Suppressor macrophage treated with lipopolysaccharide for 4 hours (primary cell): ENCODE measurements around the gene ANKRD44.

ENCODE experiments used
- DNase-seq: peaks from one replicate; pipeline ENCODE4 v3.0.0-alpha.2; 2020

The ANKRD44 gene

GRCh38 chr2:196971574-196972279 is 338.9 kb downstream of the ANKRD44 start:
- no peak for DNase-seq

GRCh38 chr2:196970099-196970498 is 340.5 kb downstream of the ANKRD44 start:
- DNase-seq = no peak

- no peak for DNase-seq
Observed at GRCh38 chr2:196968516-196968915, 342.1 kb downstream of the ANKRD44 start.

- no peak for DNase-seq
Observed at GRCh38 chr2:196967775-196968174, 342.8 kb downstream of the ANKRD44 start.

- DNase-seq = no peak
Observed at GRCh38 chr2:196967116-196967515, 343.5 kb downstream of the ANKRD44 start.

GRCh38 chr2:196966061-196966460 is 344.5 kb downstream of the ANKRD44 start:
- no peak for DNase-seq

GRCh38 chr2:196965651-196966050 is 344.9 kb downstream of the ANKRD44 start:
- no peak for DNase-seq

GRCh38 chr2:196963961-196964360 is 346.6 kb downstream of the ANKRD44 start:
- DNase-seq = no peak

GRCh38 chr2:196963043-196963442 is 347.5 kb downstream of the ANKRD44 start:
- peak; percentile 52 for DNase-seq

GRCh38 chr2:196962325-196962724 is 348.3 kb downstream of the ANKRD44 start:
- no peak for DNase-seq

- no peak for DNase-seq
Observed at GRCh38 chr2:196961889-196962288, 348.7 kb downstream of the ANKRD44 start.

- peak; percentile 35 for DNase-seq
Observed at GRCh38 chr2:196959734-196960338, 350.7 kb downstream of the ANKRD44 start.

GRCh38 chr2:196959281-196959680 is 351.3 kb downstream of the ANKRD44 start:
- no peak for DNase-seq

GRCh38 chr2:196957881-196958525 is 352.6 kb downstream of the ANKRD44 start:
- DNase-seq = no peak

- no peak for DNase-seq
Observed at GRCh38 chr2:196957442-196957841, 353.1 kb downstream of the ANKRD44 start.

GRCh38 chr2:196956069-196956468 is 354.5 kb downstream of the ANKRD44 start:
- DNase-seq = no peak

- DNase-seq = no peak
Observed at GRCh38 chr2:196955036-196955435, 355.5 kb downstream of the ANKRD44 start.

- no peak for DNase-seq
Observed at GRCh38 chr2:196954001-196954400, 356.6 kb downstream of the ANKRD44 start.

- no peak for DNase-seq
Observed at GRCh38 chr2:196952936-196953335, 357.6 kb downstream of the ANKRD44 start.

- DNase-seq = no peak
Observed at GRCh38 chr2:196951973-196952372, 358.6 kb downstream of the ANKRD44 start.

- no peak for DNase-seq
Observed at GRCh38 chr2:196949116-196949515, 361.5 kb downstream of the ANKRD44 start.

GRCh38 chr2:196944570-196944969 is 366.0 kb downstream of the ANKRD44 start:
- no peak for DNase-seq

- DNase-seq = no peak
Observed at GRCh38 chr2:196941398-196942078, 369.0 kb downstream of the ANKRD44 start.

- DNase-seq = no peak
Observed at GRCh38 chr2:196939371-196939770, 371.2 kb downstream of the ANKRD44 start.
